Measurements from ENCODE around the gene SP1.

The SP1 gene

DNA sequence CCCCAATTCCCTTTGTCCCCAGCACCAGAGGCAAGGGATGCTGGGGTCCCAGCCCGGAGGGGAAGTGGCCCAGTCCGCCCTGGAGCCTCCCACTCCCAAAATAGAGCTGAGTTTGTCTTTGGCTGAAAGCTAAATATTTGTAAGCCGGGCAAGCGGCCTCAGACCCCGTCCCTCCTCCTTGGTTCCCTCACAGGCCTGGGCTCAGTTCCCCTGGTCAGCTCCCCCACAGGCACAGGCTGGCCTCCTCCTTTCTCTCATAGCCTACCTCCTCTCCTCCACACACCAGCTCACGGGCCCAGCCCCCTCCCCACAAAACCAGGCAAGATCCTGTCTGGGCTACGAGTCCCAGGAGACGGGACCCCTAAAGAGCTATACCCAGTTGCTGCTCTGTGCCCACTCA, 45.2 kb upstream of the SP1 start:
- H3K4me1 ChIP-seq = no peaks in the 10 kb centered on the region
- no peaks in the 10 kb centered on the region for H3K9me3 ChIP-seq
- TF ChIP-seq, protein P1, sequence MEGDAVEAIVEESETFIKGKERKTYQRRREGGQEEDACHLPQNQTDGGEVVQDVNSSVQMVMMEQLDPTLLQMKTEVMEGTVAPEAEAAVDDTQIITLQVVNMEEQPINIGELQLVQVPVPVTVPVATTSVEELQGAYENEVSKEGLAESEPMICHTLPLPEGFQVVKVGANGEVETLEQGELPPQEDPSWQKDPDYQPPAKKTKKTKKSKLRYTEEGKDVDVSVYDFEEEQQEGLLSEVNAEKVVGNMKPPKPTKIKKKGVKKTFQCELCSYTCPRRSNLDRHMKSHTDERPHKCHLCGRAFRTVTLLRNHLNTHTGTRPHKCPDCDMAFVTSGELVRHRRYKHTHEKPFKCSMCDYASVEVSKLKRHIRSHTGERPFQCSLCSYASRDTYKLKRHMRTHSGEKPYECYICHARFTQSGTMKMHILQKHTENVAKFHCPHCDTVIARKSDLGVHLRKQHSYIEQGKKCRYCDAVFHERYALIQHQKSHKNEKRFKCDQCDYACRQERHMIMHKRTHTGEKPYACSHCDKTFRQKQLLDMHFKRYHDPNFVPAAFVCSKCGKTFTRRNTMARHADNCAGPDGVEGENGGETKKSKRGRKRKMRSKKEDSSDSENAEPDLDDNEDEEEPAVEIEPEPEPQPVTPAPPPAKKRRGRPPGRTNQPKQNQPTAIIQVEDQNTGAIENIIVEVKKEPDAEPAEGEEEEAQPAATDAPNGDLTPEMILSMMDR (IDR thresholded peaks at IDR 0.05) = no peak
- H3K27ac ChIP-seq = no peak overlapping the region
- intact Hi-C loops (cut with DNase I; ENCODE audit: low total_unique reads) = no loop called here
- DNase-seq = no peak
- H3K27me3 ChIP-seq = peaks cover 0 to 75% of the 10 kb centered on the region in 2 donors
- no peaks in the 10 kb centered on the region for H3K36me3 ChIP-seq
- no peak overlapping the region for H3K4me3 ChIP-seq

- intact Hi-C loops (cut with DNase I; ENCODE audit: low total_unique reads) = no loop called here
- no peak for DNase-seq
- H3K27ac ChIP-seq = no peak within 1 kb of the TSS
- no peaks in the 10 kb centered on the region for H3K9me3 ChIP-seq
- no peak within 1 kb of the TSS for H3K4me3 ChIP-seq
- H3K27me3 ChIP-seq = peaks cover 0 to 71% of the 10 kb centered on the region in 2 donors
- TF ChIP-seq, protein P1 (IDR thresholded peaks at IDR 0.05) = no peak
- no peaks in the 10 kb centered on the region for H3K36me3 ChIP-seq
- no peaks in the 10 kb centered on the region for H3K4me1 ChIP-seq
Measured at GRCh38 chr12:53336181-53336681, 43.7 kb upstream of the SP1 start, which contains the start of gene SP7. TSS of gene SP7 (minus strand) at chr12:53336354. CDS start at chr12:53335646, 708 bp downstream.

DNA sequence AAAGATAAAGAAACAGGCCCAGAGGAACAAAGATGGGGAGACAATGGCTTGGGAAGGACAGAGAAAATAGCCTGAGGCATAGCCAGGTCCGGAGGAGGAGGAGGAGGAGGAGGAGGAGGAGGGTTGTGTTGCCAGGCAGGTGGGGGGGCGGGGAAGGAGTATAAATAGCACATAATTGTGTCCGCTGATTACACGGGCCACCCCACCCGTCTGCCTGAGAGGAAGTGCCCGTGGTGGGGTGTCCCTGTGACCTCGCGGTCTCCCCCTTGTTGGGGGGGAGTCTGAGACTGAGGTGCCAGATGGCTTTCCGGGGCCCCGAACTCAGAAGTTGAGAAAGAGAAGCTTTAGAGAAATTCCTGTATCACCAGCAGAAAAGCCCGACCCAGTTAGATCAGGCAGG, 42.0 kb upstream of the SP1 start:
- Histone ChIP-seq H3K36me3 (no peaks in the 10 kb centered on the region), H3K4me1 (no peaks in the 10 kb centered on the region), H3K27ac (no peak overlapping the region), H3K27me3 (peaks cover 0 to 58% of the 10 kb centered on the region in 2 donors), H3K9me3 (no peaks in the 10 kb centered on the region), H3K4me3 (no peak overlapping the region)
- intact Hi-C loops (cut with DNase I; ENCODE audit: low total_unique reads) = no loop called here
- DNase-seq = no peak
- TF ChIP-seq, protein P1 (IDR thresholded peaks at IDR 0.05) = no peak

GRCh38 chr12:53338916-53339315, 41.1 kb upstream of the SP1 start:
- H3K4me1 ChIP-seq = no peaks in the 10 kb centered on the region
- no peaks in the 10 kb centered on the region for H3K9me3 ChIP-seq
- TF ChIP-seq, protein P1 (IDR thresholded peaks at IDR 0.05) = no peak
- no peak overlapping the region for H3K4me3 ChIP-seq
- peaks cover 0 to 49% of the 10 kb centered on the region in 2 donors for H3K27me3 ChIP-seq
- no peak overlapping the region for H3K27ac ChIP-seq
- intact Hi-C loops (cut with DNase I; ENCODE audit: low total_unique reads) = no loop called here
- H3K36me3 ChIP-seq = no peaks in the 10 kb centered on the region
- no peak for DNase-seq

DNA sequence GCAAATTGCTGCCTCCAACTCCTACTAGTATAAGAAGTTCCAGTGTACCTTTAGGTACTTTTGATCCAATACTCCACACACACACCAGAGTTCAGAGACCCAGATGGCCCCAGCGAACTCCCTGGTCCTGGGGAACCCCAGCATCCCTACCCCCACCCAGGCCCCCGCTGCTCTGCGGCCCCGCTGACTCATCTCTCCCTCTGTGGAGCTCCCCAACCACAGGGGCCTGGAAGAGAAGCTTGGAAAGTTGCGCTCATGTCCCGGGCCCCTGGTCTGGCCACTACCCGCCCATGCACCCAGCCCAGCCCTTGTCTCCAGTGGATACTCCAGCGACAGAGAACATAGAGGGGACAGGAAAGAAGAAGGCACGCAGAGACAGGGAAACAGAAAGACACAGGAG, 39.6 kb upstream of the SP1 start:
- peaks cover 0 to 7% (median 6%) of the 10 kb centered on the region in 4 donors for H3K4me1 ChIP-seq
- H3K27ac ChIP-seq = no peak overlapping the region
- no peaks in the 10 kb centered on the region for H3K36me3 ChIP-seq
- no peak for DNase-seq
- H3K27me3 ChIP-seq = peaks cover 0 to 35% of the 10 kb centered on the region in 2 donors
- H3K4me3 ChIP-seq = no peak overlapping the region
- no peaks in the 10 kb centered on the region for H3K9me3 ChIP-seq
- TF ChIP-seq, protein P1 (IDR thresholded peaks at IDR 0.05) = no peak
- intact Hi-C loops (cut with DNase I; ENCODE audit: low total_unique reads) = no loop called here

DNA sequence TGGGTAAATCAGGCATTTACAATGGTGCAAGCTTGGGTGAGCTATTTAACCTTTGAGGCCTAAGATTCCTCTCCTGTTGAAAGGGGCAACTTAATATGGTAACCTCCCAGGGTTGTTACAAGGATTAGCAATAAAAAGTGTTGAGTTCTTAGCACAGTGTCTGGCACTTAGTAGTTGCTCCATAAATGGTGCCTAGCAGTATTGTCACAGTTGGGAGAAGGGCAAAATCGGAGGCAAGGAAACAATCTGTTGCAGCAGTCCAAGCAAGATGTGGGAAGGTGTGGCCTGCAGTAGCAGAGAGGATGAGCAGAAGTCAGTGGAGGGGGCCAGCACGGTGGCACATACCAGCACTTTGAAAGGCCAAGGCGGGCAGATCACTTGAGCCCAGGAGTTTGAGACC, 36.5 kb upstream of the SP1 start:
- TF ChIP-seq, protein P1 (IDR thresholded peaks at IDR 0.05) = no peak
- intact Hi-C loops (cut with DNase I; ENCODE audit: low total_unique reads) = no loop called here
- Histone ChIP-seq H3K27me3 (peaks cover 0 to 5% of the 10 kb centered on the region in 2 donors), H3K4me3 (no peak overlapping the region), H3K4me1 (peaks cover 0 to 14% (median 12%) of the 10 kb centered on the region in 4 donors), H3K36me3 (no peaks in the 10 kb centered on the region), H3K9me3 (no peaks in the 10 kb centered on the region), H3K27ac (no peak overlapping the region)
- DNase-seq = no peak

Measured in tibial artery (tissue), 4 donors.